H1 (cell line): ENCODE results near the gene UBASH3B. TPM values are rescaled to one million over a fixed set of nuclear protein-coding genes. Genes with fewer than 3 reads are reported as not detected.

ENCODE experiments used
- CTCF ChIA-PET: fragments of 300-600 bp; sonication (Branson Sonifier 250); formaldehyde crosslinking; loops from one replicate; lab custom pipeline; 2021; ENCODE audit not compliant: partially characterized antibody; lab: Charles Lee
- POLR2A ChIA-PET: fragments of 300-600 bp; sonication (Branson Sonifier 250); formaldehyde crosslinking; loops from one replicate; lab custom pipeline; 2021; ENCODE audit warnings: inconsistent platforms; ENCODE audit not compliant: partially characterized antibody; lab: Charles Lee
- DNase-seq, 2 experiments: peaks; one replicate each; pipeline versions ENCODE4 v3.0.0 to v3.0.0-alpha.2; 2010 to 2022; ENCODE audit warnings: low spot score in 2 of 2, low read depth in 1 of 2, mixed read lengths in 1 of 2
- FAIRE-seq: peaks from 2 replicates; lab custom pipeline; 2011; peaks lifted over from hg19 to GRCh38; lab: Jason Lieb, UNC
- H2AFZ ChIP-seq: 2 replicates; pipeline ENCODE4 v1.8.1; 2012; ENCODE audit warnings: low read length, inconsistent platforms
- H2AK5ac ChIP-seq: 2 replicates; pipeline ENCODE4 v1.6.1; 2013; ENCODE audit warnings: low read depth, low read length
- H2BK120ac ChIP-seq: replicated peaks from 2 replicates; pipeline ENCODE3; 2013; ENCODE audit warnings: low read depth, low read length, inconsistent platforms
- H2BK12ac ChIP-seq: 2 replicates; pipeline ENCODE4 v1.6.1; 2013; ENCODE audit warnings: low read depth, low read length
- H2BK15ac ChIP-seq: 2 replicates; pipeline ENCODE4 v1.6.1; 2013; ENCODE audit warnings: low read length
- H2BK20ac ChIP-seq: 2 replicates; pipeline ENCODE4 v1.6.1; 2013; ENCODE audit warnings: low read length
- H2BK5ac ChIP-seq: 2 replicates; pipeline ENCODE4 v1.6.1; 2013; ENCODE audit warnings: low read depth, low read length
- H3K14ac ChIP-seq: 2 replicates; pipeline ENCODE4 v1.6.1; 2013; ENCODE audit warnings: inconsistent platforms; ENCODE audit not compliant: insufficient read length
- H3K18ac ChIP-seq: 2 replicates; pipeline ENCODE4 v1.6.1; 2013; ENCODE audit warnings: low read length; ENCODE audit errors: extremely low read depth
- H3K23ac ChIP-seq: 2 replicates; pipeline ENCODE4 v1.6.1; 2013; ENCODE audit warnings: inconsistent platforms; ENCODE audit not compliant: insufficient read length
- H3K23me2 ChIP-seq: 2 replicates; pipeline ENCODE4 v1.6.1; 2013; ENCODE audit warnings: low read depth, low read length
- H3K27ac ChIP-seq: 2 replicates; pipeline ENCODE4 v1.6.1; 2011; ENCODE audit warnings: low read depth, low read length, inconsistent platforms
- H3K27me3 ChIP-seq, 4 experiments: replicated peaks in 1 of 4; 1 replicate in 1 of 4; 2 replicates in 3 of 4; pipeline versions ENCODE4 v1.6.1 to v1.8.1; 2011 to 2013; ENCODE audit warnings: low read length in 3 of 4, mild to moderate bottlenecking in 3 of 4, inconsistent platforms in 2 of 4, mixed read lengths in 2 of 4, moderate library complexity in 1 of 4; ENCODE audit not compliant: control insufficient read depth in 3 of 4, insufficient read depth in 3 of 4; ENCODE audit errors: extremely low read depth in 1 of 4
- H3K36me3 ChIP-seq, 4 experiments: 2 replicates each; pipeline versions ENCODE4 v1.6.1 to v1.8.1; 2011 to 2013; ENCODE audit warnings: mild to moderate bottlenecking in 4 of 4, low read length in 3 of 4, moderate library complexity in 2 of 4, control low read depth in 1 of 4, inconsistent platforms in 1 of 4; ENCODE audit not compliant: insufficient read depth in 4 of 4, control insufficient read depth in 2 of 4
- H3K4ac ChIP-seq: replicated peaks from 2 replicates; pipeline ENCODE3; 2013; ENCODE audit warnings: low read length, low read depth, mixed read lengths, inconsistent platforms; ENCODE audit not compliant: insufficient read length
- H3K4me1 ChIP-seq, 4 experiments: replicated peaks in 1 of 4; 1 replicate in 1 of 4; 2 replicates in 3 of 4; pipeline versions ENCODE4 v1.6.1 to v1.8.1; 2011 to 2013; ENCODE audit warnings: low read length in 3 of 4, inconsistent platforms in 2 of 4, mixed read lengths in 1 of 4; ENCODE audit not compliant: insufficient read depth in 4 of 4, control insufficient read depth in 3 of 4
- H3K4me2 ChIP-seq, 2 experiments: 2 replicates each; pipeline versions ENCODE4 v1.6.1 to v1.8.1; 2011 to 2013; ENCODE audit warnings: low read depth in 2 of 2, low read length in 2 of 2, control low read depth in 1 of 2, inconsistent platforms in 1 of 2, mild to moderate bottlenecking in 1 of 2; ENCODE audit not compliant: insufficient read depth in 1 of 2
- H3K4me3 ChIP-seq, 4 experiments: fragments of 200-600, 300-600 bp in 1 of 4; sonication (generic), shearing (Covaris generic), sonication (Bioruptor Twin) in 1 of 4; 2 replicates each; pipeline versions ENCODE4 v1.5.1 to v1.8.1; 2011 to 2016; ENCODE audit warnings: low read length in 4 of 4, low read depth in 3 of 4, control low read depth in 2 of 4, inconsistent platforms in 2 of 4, mild to moderate bottlenecking in 2 of 4, mixed read lengths in 1 of 4, moderate library complexity in 1 of 4; ENCODE audit not compliant: insufficient read depth in 2 of 4; ENCODE audit errors: extremely low read depth in 1 of 4
- H3K56ac ChIP-seq: replicated peaks from 2 replicates; pipeline ENCODE3; 2013; ENCODE audit warnings: low read depth, mild to moderate bottlenecking, mixed read lengths, low read length, inconsistent platforms; ENCODE audit not compliant: insufficient read length
- H3K79me1 ChIP-seq: 2 replicates; pipeline ENCODE4 v1.6.1; 2013; ENCODE audit warnings: low read depth, low read length, control low read depth
- H3K79me2 ChIP-seq, 2 experiments: 2 replicates each; pipeline versions ENCODE4 v1.6.1 to v1.8.1; 2012 to 2013; ENCODE audit warnings: low read length in 2 of 2, mild to moderate bottlenecking in 2 of 2, inconsistent platforms in 1 of 2; ENCODE audit not compliant: insufficient read depth in 2 of 2, control insufficient read depth in 1 of 2
- H3K9ac ChIP-seq, 4 experiments: replicated peaks in 1 of 4; 1 replicate in 1 of 4; 2 replicates in 3 of 4; pipeline versions ENCODE4 v1.6.1 to v1.8.1; 2011 to 2013; ENCODE audit warnings: low read depth in 3 of 4, low read length in 3 of 4, control low read depth in 2 of 4, mild to moderate bottlenecking in 2 of 4, moderate library complexity in 2 of 4, inconsistent platforms in 1 of 4; ENCODE audit errors: extremely low read depth in 1 of 4
- H3K9me3 ChIP-seq, 2 experiments: 2 replicates each; pipeline versions ENCODE4 v1.6.1 to v1.8.1; 2012 to 2013; ENCODE audit warnings: mild to moderate bottlenecking in 2 of 2, moderate library complexity in 2 of 2, control low read depth in 1 of 2, inconsistent platforms in 1 of 2, low read depth in 1 of 2, low read length in 1 of 2, mixed read lengths in 1 of 2; ENCODE audit not compliant: insufficient read depth in 2 of 2
- H4K20me1 ChIP-seq, 2 experiments: replicated peaks in 1 of 2; 2 replicates each; pipeline versions ENCODE3 to v1.8.1; 2011 to 2013; ENCODE audit warnings: inconsistent platforms in 2 of 2, low read length in 2 of 2, mild to moderate bottlenecking in 1 of 2; ENCODE audit not compliant: insufficient read depth in 2 of 2, control insufficient read depth in 1 of 2
- H4K5ac ChIP-seq: 2 replicates; pipeline ENCODE4 v1.6.1; 2013; ENCODE audit warnings: low read length, low read depth, mixed read lengths, inconsistent platforms; ENCODE audit not compliant: insufficient read length
- H4K8ac ChIP-seq: 2 replicates; pipeline ENCODE4 v1.8.0; 2013; ENCODE audit warnings: mild to moderate bottlenecking, moderate library complexity, low read length, inconsistent platforms; ENCODE audit not compliant: insufficient read depth; ENCODE audit errors: extremely low read depth
- H4K91ac ChIP-seq: replicated peaks from 2 replicates; pipeline ENCODE3; 2013; ENCODE audit warnings: low read length, mixed read lengths, inconsistent platforms; ENCODE audit not compliant: insufficient read length
- CEBPB ChIP-seq: IDR thresholded peaks from 2 replicates; pipeline ENCODE4 v1.6.1; 2012; ENCODE audit warnings: low read depth, low read length
- E2F6 ChIP-seq: IDR thresholded peaks from 2 replicates; pipeline ENCODE4 v1.6.1; 2012; ENCODE audit warnings: inconsistent platforms
- GTF2F1 ChIP-seq: IDR thresholded peaks from 2 replicates; pipeline ENCODE4 v1.6.1; 2012; ENCODE audit warnings: low read depth, low read length, improper control_type of control experiment, borderline replicate concordance
- JUN ChIP-seq: IDR thresholded peaks from 2 replicates; pipeline ENCODE4 v1.6.1; 2011; ENCODE audit warnings: low read depth, mild to moderate bottlenecking, improper control_type of control experiment, low read length
- KDM1A ChIP-seq: fragments of 200-600, 300-600 bp; sonication (generic); IDR thresholded peaks from 2 replicates; pipeline ENCODE4 v1.7.1; 2016; ENCODE audit warnings: mild to moderate bottlenecking, low read length, borderline replicate concordance
- MAFK ChIP-seq: IDR thresholded peaks from 2 replicates; pipeline ENCODE4 v1.6.1; 2012; ENCODE audit warnings: low read depth, mild to moderate bottlenecking, improper control_type of control experiment, low read length
- NRF1 ChIP-seq: IDR thresholded peaks from 2 replicates; pipeline ENCODE4 v1.6.1; 2011; ENCODE audit warnings: mild to moderate bottlenecking, low read depth, low read length, improper control_type of control experiment
- POLR2AphosphoS5 ChIP-seq: IDR thresholded peaks from 2 replicates; pipeline ENCODE4 v1.6.1; 2011; ENCODE audit warnings: low read depth, low read length
- TBP ChIP-seq: IDR thresholded peaks from 2 replicates; pipeline ENCODE4 v1.6.1; 2011; ENCODE audit warnings: low read depth, low read length, improper control_type of control experiment
- TEAD4 ChIP-seq: IDR thresholded peaks from 2 replicates; pipeline ENCODE4 v1.6.1; 2012; ENCODE audit warnings: low read depth, low read length, inconsistent platforms, mixed read lengths
- whole genome bisulfite sequencing, 2 experiments: shearing (Covaris generic) in 1 of 2; methylation state at CpG; one replicate each; pipeline versions ENCODE4 v1.1.6 to v1.1.7; 2013 to 2015; ENCODE audit warnings: low lambda C conversion rate in 2 of 2, mixed read lengths in 2 of 2, inconsistent platforms in 1 of 2, low coverage in 1 of 2, missing lambda C conversion rate in 1 of 2; ENCODE audit not compliant: insufficient replicate concordance in 2 of 2, insufficient coverage in 1 of 2, insufficient read length in 1 of 2; ENCODE audit errors: extremely low coverage in 1 of 2, missing lambda C conversion rate in 1 of 2; 5-methylcytosine and 5-hydroxymethylcytosine counted together
- polyA plus RNA-seq, 7 experiments: library from polyadenylated mRNA; depleted of rRNA in 3 of 7; stranded (reverse) in 5 of 7; unstranded in 2 of 7; fragments of >200 nt in 5 of 7; fragments of 200-250 nt in 2 of 7; gene quantifications; 1 replicate in 5 of 7; 2 replicates in 1 of 7; 4 replicates in 1 of 7; pipeline versions ENCODE4 v1.2.1 to v1.2.3, GENCODE V29; 2011 to 2013; ENCODE audit warnings: missing spikeins in 2 of 7, mixed read lengths in 2 of 7
- total RNA-seq: library from RNA; stranded (reverse); fragmentation: NEBNext Ultra II Directional; extraction: Animal tissue kit (Norgen Biotek cat#: 25700); gene quantifications from 2 replicates; pipeline ENCODE4 v1.2.1, GENCODE V29; 2021

Gene UBASH3B
- total and polyA plus RNA-seq, 2 of the 8 experiments (the other 6 are each of a cell fraction or from before 2014, with no cell fraction given), result 7.5 to 9.5 TPM

GRCh38 chr11:122659676-122660554 lies 4.4 kb downstream of the UBASH3B start:
- H3K27me3 ChIP-seq, result peaks cover 0 to 9% (median 5%) of the 10 kb centered on the region in 4 experiments; a peak in 6 of 7 replicates
- ChIA-PET POLR2A (interaction anchor here (0.6 to 1.2 kb wide), 2 partner anchors 40 to 1414 kb away, joined by 3 to 4 read pairs; no protein-coding TSS in a partner anchor), CTCF (interaction anchor here (0.9 to 3.6 kb wide), 13 partner anchors 10 to 395 kb away, joined by 3 to 21 read pairs (median 4); no protein-coding TSS in a partner anchor)
- WGBS, 2 experiments, result 92% methylated on average over 11 of the region's 11 CpGs; no CpG with 5 or more reads in 1 of the 2 experiments
- no peak overlapping the region for H3K23ac ChIP-seq
- H3K23me2 ChIP-seq, result peaks cover 10% of the 10 kb centered on the region
- FAIRE-seq, result no peak
- H3K9ac ChIP-seq, result no peak overlapping the region
- no peak overlapping the region for H2AK5ac ChIP-seq
- H2BK12ac ChIP-seq, result no peak overlapping the region
- no peak overlapping the region for H2AFZ ChIP-seq
- no peaks in the 10 kb centered on the region for H3K79me2 ChIP-seq
- no peak overlapping the region for H4K8ac ChIP-seq
- H3K4me1 ChIP-seq, result peaks cover 0 to 7% (median 3%) of the 10 kb centered on the region in 4 experiments; a peak in 6 of 7 replicates
- H4K20me1 ChIP-seq, result peaks cover 0 to 2% of the 10 kb centered on the region in 2 experiments
- H2BK20ac ChIP-seq, result no peak overlapping the region
- no peak overlapping the region for H2BK5ac ChIP-seq
- H2BK120ac ChIP-seq, result no peak overlapping the region
- H4K91ac ChIP-seq, result no peak overlapping the region
- H2BK15ac ChIP-seq, result no peak overlapping the region
- peaks cover 2% of the 10 kb centered on the region; the same call in 1 of the 2 replicates for H3K79me1 ChIP-seq
- H3K18ac ChIP-seq, result no peak overlapping the region
- no peak for DNase-seq
- no peak overlapping the region for H3K4me3 ChIP-seq
- H3K4ac ChIP-seq, result no peak overlapping the region
- H4K5ac ChIP-seq, result no peak overlapping the region
- no peak overlapping the region for H3K14ac ChIP-seq
- no peak overlapping the region for H3K4me2 ChIP-seq
- no peaks in the 10 kb centered on the region for H3K36me3 ChIP-seq
- H3K9me3 ChIP-seq, result no peaks in the 10 kb centered on the region
- H3K27ac ChIP-seq, result no peak overlapping the region
- H3K56ac ChIP-seq, result no peak overlapping the region
- TF ChIP-seq E2F6, result no peak
- no peak for TF ChIP-seq MAFK
- TF ChIP-seq KDM1A, result no peak
- TF ChIP-seq TBP, result no peak
- no peak for TF ChIP-seq CEBPB
- no peak for TF ChIP-seq POLR2AphosphoS5
- TF ChIP-seq NRF1, result no peak
- TF ChIP-seq JUN, result no peak
- TF ChIP-seq GTF2F1, result no peak
- no peak for TF ChIP-seq TEAD4
